Measurements from ENCODE around the gene TMEM45B. TPM values are rescaled to one million over a fixed set of nuclear protein-coding genes. Genes with fewer than 3 reads are reported as not detected.

TMEM45B gene
- total RNA-seq, 1 donor from 2014 or later: 10.1 TPM

GRCh38 chr11:129787532-129788155 is 28.0 kb upstream of the TMEM45B start:
- DNase-seq (ENCODE audit: extremely low spot score in 2 of 2): no peak
- Histone ChIP-seq H3K27me3 (no peaks in the 10 kb centered on the region), H3K4me3 (no peak overlapping the region), H3K9me3 (no peaks in the 10 kb centered on the region), H3K4me1 (no peaks in the 10 kb centered on the region), H3K27ac (no peak overlapping the region), H3K36me3 (no peaks in the 10 kb centered on the region)
- intact Hi-C loops (cut with DNase I): no loop called here
- TF ChIP-seq CTCF (IDR thresholded peaks at IDR 0.05) (no peak), POLR2AphosphoS5 (IDR thresholded peaks at IDR 0.05; ENCODE audit: insufficient read depth in 1 of 2, low read depth in 1 of 2) (no peak), POLR2A (IDR thresholded peaks at IDR 0.05) (no peak)

- Histone ChIP-seq H3K36me3 (no peaks in the 10 kb centered on the region), H3K27me3 (no peaks in the 10 kb centered on the region), H3K27ac (no peak overlapping the region), H3K4me3 (no peak overlapping the region), H3K9me3 (no peaks in the 10 kb centered on the region), H3K4me1 (no peaks in the 10 kb centered on the region)
- intact Hi-C loops (cut with DNase I): no loop called here
- no peak for DNase-seq (ENCODE audit: extremely low spot score in 2 of 2)
- TF ChIP-seq CTCF (IDR thresholded peaks at IDR 0.05) (no peak), POLR2AphosphoS5 (IDR thresholded peaks at IDR 0.05; ENCODE audit: insufficient read depth in 1 of 2, low read depth in 1 of 2) (no peak), POLR2A (IDR thresholded peaks at IDR 0.05) (no peak)
Measured at GRCh38 chr11:129788278-129788677, 27.4 kb upstream of the TMEM45B start.

GRCh38 chr11:129790106-129790505 is 25.5 kb upstream of the TMEM45B start:
- Histone ChIP-seq H3K36me3 (no peaks in the 10 kb centered on the region), H3K4me3 (no peak overlapping the region), H3K27ac (no peak overlapping the region), H3K9me3 (no peaks in the 10 kb centered on the region), H3K27me3 (no peaks in the 10 kb centered on the region), H3K4me1 (no peaks in the 10 kb centered on the region)
- TF ChIP-seq POLR2AphosphoS5 (IDR thresholded peaks at IDR 0.05; ENCODE audit: insufficient read depth in 1 of 2, low read depth in 1 of 2): no peak
- no peak for TF ChIP-seq CTCF (IDR thresholded peaks at IDR 0.05)
- no peak for TF ChIP-seq POLR2A (IDR thresholded peaks at IDR 0.05)
- DNase-seq (ENCODE audit: extremely low spot score in 2 of 2): no peak
- intact Hi-C loops (cut with DNase I): no loop called here

GRCh38 chr11:129791515-129791914 is 24.1 kb upstream of the TMEM45B start:
- Histone ChIP-seq H3K4me3 (no peak overlapping the region), H3K27me3 (no peaks in the 10 kb centered on the region), H3K36me3 (no peaks in the 10 kb centered on the region), H3K27ac (no peak overlapping the region), H3K4me1 (no peaks in the 10 kb centered on the region), H3K9me3 (no peaks in the 10 kb centered on the region)
- intact Hi-C loops (cut with DNase I): no loop called here
- no peak for TF ChIP-seq POLR2AphosphoS5 (IDR thresholded peaks at IDR 0.05; ENCODE audit: insufficient read depth in 1 of 2, low read depth in 1 of 2)
- no peak for TF ChIP-seq CTCF (IDR thresholded peaks at IDR 0.05)
- TF ChIP-seq POLR2A (IDR thresholded peaks at IDR 0.05): no peak
- DNase-seq (ENCODE audit: extremely low spot score in 2 of 2): no peak

GRCh38 chr11:129792663-129793062 is 23.0 kb upstream of the TMEM45B start:
- H3K27me3 ChIP-seq: no peaks in the 10 kb centered on the region
- TF ChIP-seq POLR2AphosphoS5 (IDR thresholded peaks at IDR 0.05; ENCODE audit: insufficient read depth in 1 of 2, low read depth in 1 of 2) (no peak), POLR2A (IDR thresholded peaks at IDR 0.05) (no peak), CTCF (IDR thresholded peaks at IDR 0.05) (no peak)
- H3K27ac ChIP-seq: no peak overlapping the region
- no peaks in the 10 kb centered on the region for H3K36me3 ChIP-seq
- DNase-seq (ENCODE audit: extremely low spot score in 2 of 2): no peak
- H3K9me3 ChIP-seq: no peaks in the 10 kb centered on the region
- intact Hi-C loops (cut with DNase I): no loop called here
- no peaks in the 10 kb centered on the region for H3K4me1 ChIP-seq
- no peak overlapping the region for H3K4me3 ChIP-seq
